Activated T-helper 1 cell treated with Interleukin-2 at 50 U/mL for 16 hours (primary cell): ENCODE results near the gene DUS3L.
"Not testable (repeated sequence)": the region's sequence is repeated elsewhere in the genome, so short reads cannot be mapped to it uniquely, and the experiment has no call there.

Experiments used
- DNase-seq: peaks from one replicate; pipeline ENCODE4 v3.0.0-alpha.2; 2020; ENCODE audit warnings: low read depth

DUS3L gene

GRCh38 chr19:5774921-5775320 is 16.0 kb downstream of the DUS3L start:
- no peak for DNase-seq

- no peak for DNase-seq
Observed at GRCh38 chr19:5773276-5773675, 17.7 kb downstream of the DUS3L start.

GRCh38 chr19:5772416-5772815 is 18.5 kb downstream of the DUS3L start:
- no peak for DNase-seq

GRCh38 chr19:5767949-5768348 is 23.0 kb downstream of the DUS3L start:
- no peak for DNase-seq

DNA sequence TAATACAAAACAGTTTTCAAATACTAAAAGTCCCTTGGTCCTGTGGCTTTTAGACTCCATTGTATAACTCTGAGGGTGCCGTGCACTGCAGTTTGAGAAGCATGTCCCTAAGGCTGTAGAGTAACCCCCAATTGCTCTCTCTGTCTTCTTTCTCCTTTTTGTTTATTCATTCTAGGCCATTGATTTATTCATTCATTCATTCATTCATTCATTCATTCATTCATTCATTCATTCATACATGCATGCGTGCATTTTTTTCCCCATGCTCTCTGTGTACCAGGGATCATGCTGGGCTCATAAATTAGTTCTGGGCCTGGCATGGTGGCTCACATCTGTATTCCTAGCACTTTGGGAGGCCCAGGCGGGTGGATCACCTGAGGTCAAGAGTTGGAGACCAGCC is 25.7 kb downstream of the DUS3L start:
- DNase-seq, result no peak

- no peak for DNase-seq
Observed at GRCh38 chr19:5762608-5763217, 28.2 kb downstream of the DUS3L start.

DNA sequence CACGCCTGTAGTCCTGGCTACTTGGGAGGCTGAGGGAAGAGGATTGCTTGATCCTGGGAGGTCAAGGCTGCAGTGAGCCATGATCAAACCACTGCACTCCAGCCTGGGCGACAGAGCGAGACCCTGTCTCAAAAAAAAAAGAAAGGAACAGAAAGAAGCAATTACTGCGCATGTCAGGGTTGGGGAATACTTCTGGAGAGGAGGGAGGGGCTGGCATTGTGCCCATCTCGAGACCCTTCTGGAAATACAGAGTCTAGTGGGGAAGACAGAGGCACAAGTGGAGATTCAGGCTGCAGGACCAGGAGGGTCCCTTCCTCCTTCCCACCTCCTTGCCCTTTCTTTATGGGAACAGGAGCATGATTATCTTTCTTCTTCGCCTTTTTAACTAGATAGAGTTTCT is 37.2 kb downstream of the DUS3L start:
- no peak for DNase-seq

DNA sequence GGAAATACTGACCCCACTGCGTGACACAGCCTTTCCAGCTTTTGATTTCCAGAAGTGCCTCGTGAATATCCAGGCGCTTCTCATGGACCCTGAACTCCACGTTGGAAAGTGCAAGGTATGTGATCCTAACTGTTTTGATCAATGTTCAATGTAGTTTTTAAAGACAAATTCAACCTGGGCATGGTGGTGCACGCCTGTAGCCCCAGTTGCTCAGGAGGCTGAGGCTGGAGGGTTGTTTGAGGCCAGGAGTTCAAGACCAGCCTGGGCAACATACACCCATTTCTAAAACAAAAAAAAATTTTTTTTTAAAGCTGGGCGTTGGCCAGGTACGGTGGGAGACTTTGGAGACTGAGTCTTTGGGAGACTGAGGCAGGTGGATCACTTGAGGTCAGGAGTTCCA is 39.3 kb downstream of the DUS3L start:
- DNase-seq, result no peak

GRCh38 chr19:5749505-5749904 is 41.5 kb downstream of the DUS3L start:
- no peak for DNase-seq

- not testable (repeated sequence) for DNase-seq
Observed at GRCh38 chr19:5748920-5749319, 42.0 kb downstream of the DUS3L start.

DNA sequence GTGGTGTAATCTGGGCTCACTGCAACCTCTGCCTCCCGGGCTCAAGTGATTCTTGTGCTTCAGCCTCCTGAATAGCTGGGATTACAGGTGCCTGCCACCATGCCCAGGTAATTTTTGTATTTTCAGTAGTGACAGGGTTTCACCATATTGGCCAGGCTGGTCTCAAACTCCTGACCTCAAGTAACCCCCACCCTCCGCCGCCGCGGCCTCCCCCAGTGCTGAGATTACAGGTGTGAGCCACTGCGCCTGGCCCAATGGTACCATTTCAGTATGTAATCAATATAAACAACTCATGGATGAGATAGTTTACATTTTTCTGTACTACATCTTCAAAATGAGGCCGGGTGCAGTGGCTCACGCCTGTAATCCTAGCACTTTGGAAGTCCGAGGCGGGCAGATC is 46.0 kb downstream of the DUS3L start:
- DNase-seq, result not testable (repeated sequence)

DNA sequence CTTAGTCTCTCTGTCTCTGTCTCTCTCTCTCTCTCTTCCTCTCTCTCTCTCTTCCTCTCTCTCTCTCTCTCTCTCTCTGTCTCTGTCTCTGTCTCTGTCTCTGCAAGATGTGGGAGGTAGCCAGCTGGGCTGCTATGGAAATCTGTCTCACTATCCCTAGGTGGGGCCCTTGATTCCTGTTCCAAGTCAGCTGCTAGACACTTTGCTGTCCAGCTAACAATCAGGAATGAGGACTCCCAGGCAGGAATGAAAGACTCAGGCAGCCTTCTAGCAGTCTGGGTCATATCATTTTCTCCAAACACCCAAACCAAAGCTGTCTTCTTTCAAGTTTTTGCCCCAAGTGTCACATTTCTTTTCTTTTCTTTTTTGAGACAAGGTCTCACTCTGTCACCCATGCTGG is 47.3 kb downstream of the DUS3L start:
- DNase-seq, result no peak

DNA sequence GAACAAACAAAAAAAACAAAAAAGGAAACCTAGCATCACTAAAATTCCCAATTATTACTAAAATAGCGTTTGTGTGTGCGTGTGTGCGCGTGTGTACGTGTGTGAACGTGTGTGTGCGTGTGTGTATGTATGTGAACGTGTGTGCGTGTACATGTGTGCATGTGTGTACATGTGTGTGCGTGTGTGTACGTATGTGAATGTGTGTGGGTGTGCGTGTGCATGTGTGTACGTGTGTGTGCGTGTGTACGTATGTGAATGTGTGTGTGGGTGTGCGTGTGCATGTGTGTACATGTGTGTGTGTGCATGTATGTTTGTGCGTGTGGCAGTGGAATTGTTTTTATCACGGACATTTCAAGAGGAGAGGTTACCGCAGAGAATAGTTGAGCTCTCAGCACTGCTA is 48.9 kb downstream of the DUS3L start:
- no peak for DNase-seq

DNA sequence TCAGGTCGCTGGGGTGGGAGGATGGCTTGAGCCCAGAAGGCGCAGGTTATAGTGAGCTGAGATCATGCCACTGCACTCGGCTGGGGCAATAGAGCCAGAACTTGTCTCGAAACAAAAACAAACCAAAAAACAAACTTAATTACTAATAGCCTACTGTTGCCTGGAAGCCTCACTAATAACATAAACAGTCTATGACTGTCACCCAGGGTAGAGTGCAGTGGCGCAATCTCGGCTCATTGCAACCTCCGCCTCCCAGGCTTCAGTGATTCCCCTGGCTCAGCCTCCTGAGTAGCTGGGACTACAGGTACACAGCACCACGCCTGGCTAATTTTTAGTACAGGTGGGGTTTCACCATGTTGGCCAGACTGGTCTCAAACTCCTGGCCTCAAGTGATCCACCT is 52.5 kb downstream of the DUS3L start:
- no peak for DNase-seq
